CD4-positive, CD25-positive, alpha-beta regulatory T cell (primary cell): ENCODE measurements around the gene LRRC49. TPM values are rescaled to one million over a fixed set of nuclear protein-coding genes. Genes with fewer than 3 reads are reported as not detected.
"Not testable (repeated sequence)": the region's sequence is repeated elsewhere in the genome, so short reads cannot be mapped to it uniquely, and the experiment has no call there.

ENCODE experiments used
- ATAC-seq, 2 donors: fragments of 150-1000 bp; cut with Tn5 transposase; one replicate each; pipeline ENCODE4 v1.10.0; 2021; ENCODE audit warnings: low read depth in 2 of 2, moderate number of reproducible peaks in 2 of 2, moderate library complexity in 1 of 2
- DNase-seq, 3 donors: peaks; one replicate each; pipeline versions ENCODE4 v3.0.0 to v3.0.0-alpha.2; 2012 to 2022; ENCODE audit warnings: mixed read lengths in 1 of 3
- H3K27ac ChIP-seq: one replicate; pipeline ENCODE4 v1.7.0; 2013; ENCODE audit warnings: mild to moderate bottlenecking, low read length; ENCODE audit not compliant: insufficient read depth, poor library complexity, severe bottlenecking
- H3K27me3 ChIP-seq: one replicate; pipeline ENCODE4 v1.7.0; 2013; ENCODE audit warnings: low read length; ENCODE audit not compliant: control insufficient read depth, insufficient read depth
- H3K36me3 ChIP-seq: one replicate; pipeline ENCODE4 v1.7.0; 2013; ENCODE audit warnings: mild to moderate bottlenecking, low read length, moderate library complexity; ENCODE audit not compliant: control insufficient read depth, insufficient read depth
- H3K4me1 ChIP-seq: 2 replicates; pipeline ENCODE4 v1.7.0; 2013; ENCODE audit warnings: mild to moderate bottlenecking, low read length; ENCODE audit not compliant: insufficient read depth, control insufficient read depth, poor library complexity, severe bottlenecking
- H3K4me3 ChIP-seq: one replicate; pipeline ENCODE4 v1.7.0; 2013; ENCODE audit warnings: low read depth, mild to moderate bottlenecking, low read length, moderate library complexity
- H3K9me3 ChIP-seq, 2 experiments: 1 replicate in 1 of 2; 2 replicates in 1 of 2; pipeline ENCODE4 v1.7.0; 2013; ENCODE audit warnings: low read length in 2 of 2, mild to moderate bottlenecking in 1 of 2, moderate library complexity in 1 of 2; ENCODE audit not compliant: control insufficient read depth in 2 of 2
- H3K27ac Mint-ChIP-seq, 3 donors: one replicate each; pipeline ENCODE4 v1.8.0; 2020 to 2022; ENCODE audit warnings: mild to moderate bottlenecking in 3 of 3, mixed read lengths in 3 of 3, moderate library complexity in 2 of 3
- H3K27me3 Mint-ChIP-seq: one replicate; pipeline ENCODE4 v1.8.0; 2022; ENCODE audit warnings: mild to moderate bottlenecking, mixed read lengths
- H3K36me3 Mint-ChIP-seq: one replicate; pipeline ENCODE4 v1.8.0; 2020; ENCODE audit warnings: mixed read lengths
- H3K4me1 Mint-ChIP-seq, 4 donors: one replicate each; pipeline ENCODE4 v1.8.0; 2020 to 2022; ENCODE audit warnings: mixed read lengths in 4 of 4, mild to moderate bottlenecking in 1 of 4
- H3K4me3 Mint-ChIP-seq, 4 donors: one replicate each; pipeline ENCODE4 v1.8.0; 2020 to 2022; ENCODE audit warnings: mild to moderate bottlenecking in 4 of 4, mixed read lengths in 4 of 4, moderate library complexity in 3 of 4
- H3K9me3 Mint-ChIP-seq, 7 donors: one replicate each; pipeline ENCODE4 v1.8.0; 2020 to 2022; ENCODE audit warnings: mixed read lengths in 7 of 7, mild to moderate bottlenecking in 3 of 7, moderate library complexity in 2 of 7
- polyA plus RNA-seq, 4 donors: library from polyadenylated mRNA; unstranded; fragments of 300-500 nt; fragmentation: Illumina TruSeq; gene quantifications; one replicate each; pipeline ENCODE4 v1.2.3, GENCODE V29; 2021
- total RNA-seq: library from RNA; stranded (reverse); gene quantifications from one replicate; pipeline ENCODE4 v1.2.3, GENCODE V29; 2022

Gene LRRC49
- total and polyA plus RNA-seq, 5 donors from 2014 or later, result 0.34 TPM; not detected in 4

GRCh38 chr15:70974004-70974832 is 81.6 kb downstream of the LRRC49 start:
- peak in 1 of 3 donors; percentile 7 for DNase-seq
- no peaks in the 10 kb centered on the region for H3K4me1 Mint-ChIP-seq

GRCh38 chr15:70976851-70977250 is 84.2 kb downstream of the LRRC49 start:
- H3K27me3 ChIP-seq, result no peaks in the 10 kb centered on the region
- no peak overlapping the region for H3K27ac ChIP-seq
- Mint-ChIP-seq H3K9me3 (peaks cover 0 to 5% (median 0%) of the 10 kb centered on the region in 7 donors), H3K27me3 (peaks cover 13% of the 10 kb centered on the region), H3K4me3 (no peak overlapping the region), H3K36me3 (no peaks in the 10 kb centered on the region), H3K27ac (no peak overlapping the region), H3K4me1 (no peaks in the 10 kb centered on the region)
- H3K9me3 ChIP-seq, result no peaks in the 10 kb centered on the region
- H3K36me3 ChIP-seq, result no peaks in the 10 kb centered on the region
- DNase-seq (no peak), ATAC-seq (no peak)
- no peak overlapping the region for H3K4me3 ChIP-seq
- no peaks in the 10 kb centered on the region for H3K4me1 ChIP-seq

More at GRCh38 chr15:70974004-70974832, 81.6 kb downstream of the LRRC49 start:
- H3K36me3 Mint-ChIP-seq, result no peaks in the 10 kb centered on the region
- no peaks in the 10 kb centered on the region for H3K9me3 ChIP-seq
- no peak overlapping the region for H3K4me3 ChIP-seq
- peaks cover 20% of the 10 kb centered on the region for H3K27me3 Mint-ChIP-seq
- no peak overlapping the region for H3K4me3 Mint-ChIP-seq
- no peaks in the 10 kb centered on the region for H3K36me3 ChIP-seq
- H3K4me1 ChIP-seq, result no peaks in the 10 kb centered on the region
- no peak for ATAC-seq
- peaks cover 0 to 5% (median 0%) of the 10 kb centered on the region in 7 donors for H3K9me3 Mint-ChIP-seq
- no peak overlapping the region for H3K27ac ChIP-seq
- H3K27ac Mint-ChIP-seq, result no peak overlapping the region
- no peaks in the 10 kb centered on the region for H3K27me3 ChIP-seq

GRCh38 chr15:70995383-70995970 is 102.9 kb downstream of the LRRC49 start:
- H3K4me3 Mint-ChIP-seq, result no peak overlapping the region
- no peaks in the 10 kb centered on the region for H3K36me3 ChIP-seq
- H3K4me3 ChIP-seq, result no peak overlapping the region
- ATAC-seq (no peak), DNase-seq (no peak)
- no peak overlapping the region for H3K27ac Mint-ChIP-seq
- no peaks in the 10 kb centered on the region for H3K4me1 ChIP-seq
- peaks cover 0 to 18% (median 5%) of the 10 kb centered on the region in 7 donors for H3K9me3 Mint-ChIP-seq
- H3K36me3 Mint-ChIP-seq, result no peaks in the 10 kb centered on the region
- H3K27ac ChIP-seq, result no peak overlapping the region
- H3K27me3 Mint-ChIP-seq, result peaks cover 4% of the 10 kb centered on the region
- H3K9me3 ChIP-seq, result no peaks in the 10 kb centered on the region
- no peaks in the 10 kb centered on the region for H3K27me3 ChIP-seq
- H3K4me1 Mint-ChIP-seq, result no peaks in the 10 kb centered on the region

- peaks cover 0 to 2% of the 10 kb centered on the region in 2 experiments for H3K9me3 ChIP-seq
- no peak overlapping the region for H3K4me3 ChIP-seq
- no peak overlapping the region for H3K4me3 Mint-ChIP-seq
- no peak overlapping the region for H3K27ac ChIP-seq
- no peak for ATAC-seq
- H3K4me1 Mint-ChIP-seq, result no peaks in the 10 kb centered on the region
- H3K36me3 ChIP-seq, result no peaks in the 10 kb centered on the region
- H3K27me3 Mint-ChIP-seq, result peaks cover under 1% of the 10 kb centered on the region
- H3K36me3 Mint-ChIP-seq, result no peaks in the 10 kb centered on the region
- H3K4me1 ChIP-seq, result no peaks in the 10 kb centered on the region
- H3K27ac Mint-ChIP-seq, result no peak overlapping the region
- DNase-seq, result no peak
- no peaks in the 10 kb centered on the region for H3K27me3 ChIP-seq
- H3K9me3 Mint-ChIP-seq, result peaks cover 0 to 15% (median 5%) of the 10 kb centered on the region in 7 donors
These were observed 105.7 kb downstream of the LRRC49 start for GRCh38 chr15:70998319-70998718.

DNA sequence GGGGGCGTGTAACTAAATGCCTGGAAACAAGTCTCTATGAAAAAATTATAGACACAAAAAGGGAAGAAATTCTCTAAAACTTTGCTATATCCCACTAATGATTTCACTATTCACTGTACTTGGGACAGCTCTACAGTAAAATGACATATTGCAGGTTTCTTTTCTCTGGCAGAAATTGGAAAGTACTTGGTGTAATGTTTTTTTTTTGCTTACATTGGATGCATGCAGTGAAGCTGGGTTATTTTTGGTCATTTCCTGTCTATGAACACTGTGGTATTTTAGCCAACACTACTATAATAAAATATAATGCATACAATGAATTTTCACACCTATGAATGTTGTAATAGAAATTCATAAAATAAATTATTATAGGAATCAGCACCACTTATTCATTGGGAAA is 109.7 kb downstream of the LRRC49 start:
- Mint-ChIP-seq H3K27me3 (peaks cover 8% of the 10 kb centered on the region), H3K36me3 (no peaks in the 10 kb centered on the region), H3K4me3 (no peak overlapping the region), H3K9me3 (peaks cover 0 to 15% (median 6%) of the 10 kb centered on the region in 7 donors), H3K4me1 (no peaks in the 10 kb centered on the region), H3K27ac (no peak overlapping the region)
- H3K4me1 ChIP-seq, result no peaks in the 10 kb centered on the region
- ATAC-seq (no peak), DNase-seq (no peak)
- H3K9me3 ChIP-seq, result peaks cover 0 to 2% of the 10 kb centered on the region in 2 experiments
- H3K27ac ChIP-seq, result no peak overlapping the region
- H3K27me3 ChIP-seq, result no peaks in the 10 kb centered on the region
- H3K4me3 ChIP-seq, result no peak overlapping the region
- no peaks in the 10 kb centered on the region for H3K36me3 ChIP-seq

DNA sequence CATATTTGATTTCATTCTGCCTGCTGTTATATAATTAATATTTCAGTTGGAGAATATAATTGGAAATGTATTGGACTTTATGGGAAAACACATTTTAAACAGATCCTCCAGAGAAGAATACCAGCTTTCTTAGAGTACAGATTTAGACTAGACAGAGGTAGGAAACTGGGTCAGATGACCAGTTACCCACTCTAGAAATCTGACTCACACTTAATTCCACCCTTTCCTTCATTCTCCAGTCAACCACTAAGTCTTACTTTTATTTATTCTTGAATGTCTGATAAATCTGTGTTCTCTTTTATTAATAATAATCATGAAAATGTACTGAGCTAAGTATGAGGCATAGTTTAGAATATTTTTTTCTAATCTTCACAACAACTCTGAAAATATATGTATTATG is 110.7 kb downstream of the LRRC49 start:
- Mint-ChIP-seq H3K4me3 (no peak overlapping the region), H3K9me3 (peaks cover 0 to 14% (median 6%) of the 10 kb centered on the region in 7 donors), H3K36me3 (no peaks in the 10 kb centered on the region), H3K4me1 (no peaks in the 10 kb centered on the region), H3K27ac (no peak overlapping the region), H3K27me3 (peaks cover 10% of the 10 kb centered on the region)
- no peak for ATAC-seq
- Histone ChIP-seq H3K36me3 (no peaks in the 10 kb centered on the region), H3K9me3 (peaks cover 0 to 2% of the 10 kb centered on the region in 2 experiments), H3K4me1 (no peaks in the 10 kb centered on the region), H3K27me3 (no peaks in the 10 kb centered on the region), H3K27ac (no peak overlapping the region), H3K4me3 (no peak overlapping the region)
- no peak for DNase-seq

GRCh38 chr15:71004506-71004905 is 111.9 kb downstream of the LRRC49 start:
- not testable (repeated sequence) for H3K9me3 ChIP-seq, ATAC-seq, H3K27me3 Mint-ChIP-seq, H3K27ac Mint-ChIP-seq, H3K9me3 Mint-ChIP-seq, H3K4me1 Mint-ChIP-seq, DNase-seq, H3K4me1 ChIP-seq, H3K27me3 ChIP-seq, H3K36me3 Mint-ChIP-seq, H3K36me3 ChIP-seq, H3K4me3 ChIP-seq, H3K27ac ChIP-seq
- H3K4me3 Mint-ChIP-seq, result peak overlapping the region in 1 of 4 donors; percentile 64
